K562 (cell line): Measurements from ENCODE around the gene DLX2. TPM values are rescaled to one million over a fixed set of nuclear protein-coding genes. Genes with fewer than 3 reads are reported as not detected.

ENCODE experiments used
- ARID2 ChIP-seq: fragments of 450-650 bp; IDR thresholded peaks from 2 replicates; pipeline ENCODE4 v1.6.1; 2017; ENCODE audit warnings: antibody characterized with exemption, mild to moderate bottlenecking
- CBX8 ChIP-seq: fragments of 200-600 bp; sonication (generic); IDR thresholded peaks from 2 replicates; pipeline ENCODE4 v1.6.1; 2012; ENCODE audit warnings: borderline replicate concordance, mixed run types, low read depth, mild to moderate bottlenecking, moderate library complexity, mixed read lengths, low read length, control low read depth, inconsistent platforms; ENCODE audit not compliant: poor library complexity, severe bottlenecking; ENCODE audit errors: extremely low read depth
- DIDO1 ChIP-seq: fragments of 450-650 bp; IDR thresholded peaks from 2 replicates; pipeline ENCODE4 v1.6.1; 2016; ENCODE audit warnings: low read depth, missing biosample characterization, missing genetic modification characterization
- DNMT1 ChIP-seq: fragments of 450-650 bp; IDR thresholded peaks from 2 replicates; pipeline ENCODE4 v1.6.1; 2016; ENCODE audit warnings: antibody characterized with exemption, mild to moderate bottlenecking
- ETV5 ChIP-seq: sonication (generic); formaldehyde crosslinking; IDR thresholded peaks from 2 replicates; pipeline ENCODE4 v1.4.0; 2020; ENCODE audit warnings: low read depth, mild to moderate bottlenecking, missing genetic modification reagents
- KDM4B ChIP-seq, 2 experiments: fragments of 450-650 bp in 1 of 2; sonication (generic) in 1 of 2; IDR thresholded peaks; 2 replicates each; pipeline ENCODE4 v1.6.1; 2016 to 2017; ENCODE audit warnings: borderline replicate concordance in 2 of 2, antibody characterized with exemption in 1 of 2, low read depth in 1 of 2, mild to moderate bottlenecking in 1 of 2
- LEF1 ChIP-seq: fragments of 450-650 bp; IDR thresholded peaks from 2 replicates; pipeline ENCODE4 v1.6.1; 2016; ENCODE audit warnings: mild to moderate bottlenecking
- MEF2A ChIP-seq: IDR thresholded peaks from 2 replicates; pipeline ENCODE4 v1.6.1; 2011; ENCODE audit warnings: low read depth, mild to moderate bottlenecking, low read length, moderate library complexity; ENCODE audit not compliant: control insufficient read depth
- NEUROD1 ChIP-seq: fragments of 150-350 bp; IDR thresholded peaks from 2 replicates; pipeline ENCODE4 v1.6.1; 2014; ENCODE audit warnings: borderline replicate concordance, low read length, low read depth; ENCODE audit not compliant: partially characterized antibody
- POLR2B ChIP-seq: fragments of 450-650 bp; IDR thresholded peaks from 2 replicates; pipeline ENCODE4 v1.6.1; 2018; ENCODE audit warnings: low read depth; ENCODE audit not compliant: partially characterized antibody
- POLR3G ChIP-seq: IDR thresholded peaks from 2 replicates; pipeline ENCODE4 v1.6.1; 2011; ENCODE audit not compliant: insufficient read length, insufficient replicate concordance; ENCODE audit errors: extremely low read depth
- SIX5 ChIP-seq, 2 experiments: IDR thresholded peaks; 2 replicates each; pipeline ENCODE4 v1.6.1; 2011; ENCODE audit warnings: low read length in 2 of 2, borderline replicate concordance in 1 of 2, low read depth in 1 of 2, mild to moderate bottlenecking in 1 of 2, moderate library complexity in 1 of 2; ENCODE audit not compliant: insufficient read depth in 1 of 2
- SRSF7 ChIP-seq: fragments of 200-400 bp; formaldehyde crosslinking; optimal IDR thresholded peaks from 2 replicates; pipeline ENCODE3; 2017; ENCODE audit warnings: mild to moderate bottlenecking, low read depth, low read length
- TEAD1 ChIP-seq, 2 experiments: fragments of 450-650 bp in 1 of 2; sonication (generic) in 1 of 2; formaldehyde crosslinking; IDR thresholded peaks; 2 replicates each; pipeline versions ENCODE4 v1.4.0 to v1.8.0; 2020 to 2022; ENCODE audit warnings: mild to moderate bottlenecking in 2 of 2, missing genetic modification reagents in 1 of 2
- TEAD4 ChIP-seq, 2 experiments: sonication (generic) in 1 of 2; formaldehyde crosslinking in 1 of 2; IDR thresholded peaks; 2 replicates each; pipeline versions ENCODE4 v1.6.1 to v1.8.0; 2012 to 2022; ENCODE audit warnings: borderline replicate concordance in 1 of 2, inconsistent platforms in 1 of 2, low read length in 1 of 2, mild to moderate bottlenecking in 1 of 2, missing genetic modification reagents in 1 of 2
- ZBED1 ChIP-seq: IDR thresholded peaks from 2 replicates; pipeline ENCODE4 v1.6.1; 2014
- ZBTB43 ChIP-seq: sonication (generic); formaldehyde crosslinking; IDR thresholded peaks from 2 replicates; pipeline ENCODE4 v1.8.0; 2023; ENCODE audit warnings: mild to moderate bottlenecking, missing genetic modification reagents
- ZNF583 ChIP-seq: fragments of 250-450 bp; sonication (Bioruptor Pico); IDR thresholded peaks from 2 replicates; pipeline ENCODE4 v1.4.0; 2020
- polyA plus RNA-seq, 8 experiments: library from polyadenylated mRNA; depleted of rRNA in 4 of 8; stranded (reverse) in 5 of 8; unstranded in 3 of 8; fragments of >200 nt; fragmentation: Nextera tagmentation in 2 of 8; fragmentation: Illumina TruSeq in 1 of 8; extraction: Ambion mirVana in 2 of 8; extraction: Trizol in 1 of 8; gene quantifications; 2 replicates each; pipeline versions ENCODE4 v1.2.1 to v1.2.3, GENCODE V29; 2011 to 2014; ENCODE audit warnings: inconsistent platforms in 1 of 8, missing spikeins in 1 of 8
- total RNA-seq, 7 experiments: library from RNA; depleted of rRNA in 6 of 7; stranded (reverse); fragments of >200 nt in 6 of 7; fragmentation: Illumina TruSeq in 2 of 7; extraction: Trizol in 2 of 7; gene quantifications; 2 replicates each; pipeline versions ENCODE4 v1.2.1 to v1.2.3, GENCODE V29; 2011 to 2021; ENCODE audit warnings: low replicate concordance in 1 of 7
- TF ChIP-seq, protein P1 (sequence below): fragments of 150-350 bp; conservative IDR thresholded peaks from 2 replicates; pipeline ENCODE4 v1.6.1; 2014; ENCODE audit warnings: low read length

The DLX2 gene
- total and polyA plus RNA-seq, 9 of the 15 experiments (the other 6 are each of a cell fraction or from before 2014, with no cell fraction given) = 0.14 to 4.3 (median 0.86) TPM

DNA sequence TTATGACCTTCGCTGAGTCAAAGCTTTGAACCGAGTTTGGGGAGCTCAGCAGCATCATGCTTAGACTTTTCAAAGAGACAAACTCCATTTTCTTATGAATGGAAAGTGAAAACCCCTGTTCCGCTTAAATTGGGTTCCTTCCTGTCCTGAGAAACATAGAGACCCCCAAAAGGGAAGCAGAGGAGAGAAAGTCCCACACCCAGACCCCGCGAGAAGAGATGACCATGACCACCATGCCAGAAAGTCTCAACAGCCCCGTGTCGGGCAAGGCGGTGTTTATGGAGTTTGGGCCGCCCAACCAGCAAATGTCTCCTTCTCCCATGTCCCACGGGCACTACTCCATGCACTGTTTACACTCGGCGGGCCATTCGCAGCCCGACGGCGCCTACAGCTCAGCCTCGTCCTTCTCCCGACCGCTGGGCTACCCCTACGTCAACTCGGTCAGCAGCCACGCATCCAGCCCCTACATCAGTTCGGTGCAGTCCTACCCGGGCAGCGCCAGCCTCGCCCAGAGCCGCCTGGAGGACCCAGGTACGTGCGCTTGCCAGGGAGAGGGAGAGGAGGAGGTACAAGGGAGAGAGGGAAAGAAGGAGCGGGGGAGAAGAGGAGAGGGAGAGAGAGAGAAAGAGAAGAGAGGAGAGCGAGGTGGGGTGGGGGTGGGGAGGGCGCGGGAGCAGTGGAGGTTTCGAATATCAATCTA, 17.1 kb downstream of the DLX2 start, which contains the start of gene DLX1 (continued):
- TF ChIP-seq MEF2A (no peak), ZBED1 (no peak), POLR2B (no peak), ZBTB43 (CRISPR knock-in tag) (no peak; the same call in 1 of the 2 replicates), SRSF7 (no peak), DIDO1 (tag) (no peak), TEAD1 (CRISPR knock-in tag; IDR thresholded peaks at IDR 0.05) (no peak; a peak in 1 of 4 replicates), SIX5 (IDR thresholded peaks at IDR 0.05; ENCODE audit: borderline replicate concordance in 1 of 2, insufficient read depth in 1 of 2, low read depth in 1 of 2, low read length in 2 of 2) (no peak), ARID2 (peak; percentile 74; the same call in 1 of the 2 replicates), KDM4B (IDR thresholded peaks at IDR 0.05; ENCODE audit: borderline replicate concordance in 2 of 2, low read depth in 1 of 2) (no peak), POLR3G (no peak), DNMT1 (no peak), CBX8 (no peak), LEF1 (no peak), TEAD4 (IDR thresholded peaks at IDR 0.05; ENCODE audit: low read length) (0 out of 2 replicates have a peak, but pooled peaks have one; percentile 8), TEAD4 (CRISPR knock-in tag; IDR thresholded peaks at IDR 0.05; ENCODE audit: borderline replicate concordance) (no peak), NEUROD1 (peak; percentile 37), ETV5 (CRISPR knock-in tag) (no peak), ZNF583 (no peak)
- TF ChIP-seq, protein P1, sequence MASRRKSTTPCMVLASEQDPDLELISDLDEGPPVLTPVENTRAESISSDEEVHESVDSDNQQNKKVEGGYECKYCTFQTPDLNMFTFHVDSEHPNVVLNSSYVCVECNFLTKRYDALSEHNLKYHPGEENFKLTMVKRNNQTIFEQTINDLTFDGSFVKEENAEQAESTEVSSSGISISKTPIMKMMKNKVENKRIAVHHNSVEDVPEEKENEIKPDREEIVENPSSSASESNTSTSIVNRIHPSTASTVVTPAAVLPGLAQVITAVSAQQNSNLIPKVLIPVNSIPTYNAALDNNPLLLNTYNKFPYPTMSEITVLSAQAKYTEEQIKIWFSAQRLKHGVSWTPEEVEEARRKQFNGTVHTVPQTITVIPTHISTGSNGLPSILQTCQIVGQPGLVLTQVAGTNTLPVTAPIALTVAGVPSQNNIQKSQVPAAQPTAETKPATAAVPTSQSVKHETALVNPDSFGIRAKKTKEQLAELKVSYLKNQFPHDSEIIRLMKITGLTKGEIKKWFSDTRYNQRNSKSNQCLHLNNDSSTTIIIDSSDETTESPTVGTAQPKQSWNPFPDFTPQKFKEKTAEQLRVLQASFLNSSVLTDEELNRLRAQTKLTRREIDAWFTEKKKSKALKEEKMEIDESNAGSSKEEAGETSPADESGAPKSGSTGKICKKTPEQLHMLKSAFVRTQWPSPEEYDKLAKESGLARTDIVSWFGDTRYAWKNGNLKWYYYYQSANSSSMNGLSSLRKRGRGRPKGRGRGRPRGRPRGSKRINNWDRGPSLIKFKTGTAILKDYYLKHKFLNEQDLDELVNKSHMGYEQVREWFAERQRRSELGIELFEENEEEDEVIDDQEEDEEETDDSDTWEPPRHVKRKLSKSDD = no peak
